OCI-LY1 (cell line): Measurements from ENCODE around the gene SLC35A3.

Source experiments
- H2AFZ ChIP-seq: fragments of 200-600 bp; sonication (generic), shearing (Covaris generic); 2 replicates; pipeline ENCODE4 v1.6.0; 2014; ENCODE audit warnings: antibody characterized with exemption, mild to moderate bottlenecking, low read length
- H3F3A ChIP-seq: fragments of 200-600 bp; sonication (generic), shearing (Covaris generic); 2 replicates; pipeline ENCODE4 v1.6.0; 2014; ENCODE audit warnings: mild to moderate bottlenecking, antibody characterized with exemption, low read length, moderate library complexity; ENCODE audit not compliant: insufficient read depth
- H3K27ac ChIP-seq: fragments of 200-600 bp; sonication (generic); 2 replicates; pipeline ENCODE4 v1.5.1; 2014; ENCODE audit warnings: low read length, mixed run types, mild to moderate bottlenecking, low read depth; ENCODE audit not compliant: poor library complexity, severe bottlenecking
- H3K27me3 ChIP-seq: fragments of 200-600 bp; sonication (generic); 2 replicates; pipeline ENCODE4 v1.6.0; 2014; ENCODE audit warnings: antibody characterized with exemption, mild to moderate bottlenecking, low read length, moderate library complexity; ENCODE audit not compliant: insufficient read depth
- H3K36me3 ChIP-seq: fragments of 200-600 bp; sonication (generic); 2 replicates; pipeline ENCODE4 v1.6.1; 2014; ENCODE audit warnings: mild to moderate bottlenecking, antibody characterized with exemption, low read length, moderate library complexity, mixed read lengths; ENCODE audit not compliant: insufficient read depth
- H3K4me1 ChIP-seq: fragments of 200-600 bp; sonication (generic); 2 replicates; pipeline ENCODE4 v1.5.1; 2014; ENCODE audit warnings: mild to moderate bottlenecking, low read length, moderate library complexity; ENCODE audit not compliant: insufficient read depth, severe bottlenecking
- H3K4me2 ChIP-seq: fragments of 200-600 bp; sonication (generic), shearing (Covaris generic); 2 replicates; pipeline ENCODE4 v1.6.1; 2014; ENCODE audit warnings: low read length
- H3K4me3 ChIP-seq: fragments of 200-600 bp; sonication (generic); 2 replicates; pipeline ENCODE4 v1.5.1; 2014; ENCODE audit warnings: low read length, low read depth, mild to moderate bottlenecking, mixed read lengths; ENCODE audit not compliant: poor library complexity, severe bottlenecking
- H3K79me2 ChIP-seq: fragments of 200-600 bp; shearing (Covaris generic); 2 replicates; pipeline ENCODE4 v1.6.1; 2016; ENCODE audit warnings: mixed run types, low read length, mixed read lengths; ENCODE audit not compliant: insufficient read depth
- H3K9ac ChIP-seq: fragments of 200-600 bp; sonication (generic), shearing (Covaris generic); 2 replicates; pipeline ENCODE4 v1.6.1; 2014; ENCODE audit warnings: mild to moderate bottlenecking, low read length, mixed read lengths
- H3K9me2 ChIP-seq: fragments of 200-600 bp; sonication (generic), shearing (Covaris generic); 2 replicates; pipeline ENCODE4 v1.6.1; 2014; ENCODE audit warnings: low read depth, mild to moderate bottlenecking, low read length, mixed read lengths
- H3K9me3 ChIP-seq: fragments of 200-600 bp; shearing (Covaris generic); 2 replicates; pipeline ENCODE4 v1.6.1; 2014; ENCODE audit warnings: low read length, mixed read lengths
- H4K20me1 ChIP-seq: fragments of 200-600 bp; sonication (generic), shearing (Covaris generic); 2 replicates; pipeline ENCODE4 v1.6.0; 2016; ENCODE audit warnings: mild to moderate bottlenecking, low read length; ENCODE audit not compliant: insufficient read depth
- EZH2 ChIP-seq: fragments of 200-600 bp; sonication (generic), shearing (Covaris generic); IDR thresholded peaks from 2 replicates; pipeline ENCODE4 v1.8.0; 2017; ENCODE audit warnings: borderline replicate concordance, mixed run types, mild to moderate bottlenecking, antibody characterized with exemption, low read length, moderate library complexity, mixed read lengths
- TF ChIP-seq, protein P1 (sequence below): fragments of 200-600 bp; sonication (generic), shearing (Covaris generic); IDR thresholded peaks from 2 replicates; pipeline ENCODE4 v1.5.1; 2017; ENCODE audit warnings: mild to moderate bottlenecking, antibody characterized with exemption, low read length, moderate library complexity, mixed read lengths

SLC35A3 gene

GRCh38 chr1:99992760-99993467 is 23.1 kb downstream of the SLC35A3 start:
- Histone ChIP-seq H3K9ac (no peak overlapping the region), H3K79me2 (peaks cover 4% of the 10 kb centered on the region; the same call in 1 of the 2 replicates), H3K4me1 (no peaks in the 10 kb centered on the region), H3K27me3 (no peaks in the 10 kb centered on the region), H3K36me3 (peaks cover 26% of the 10 kb centered on the region), H3K9me3 (no peaks in the 10 kb centered on the region), H3K27ac (no peak overlapping the region), H4K20me1 (no peaks in the 10 kb centered on the region), H3F3A (no peaks in the 10 kb centered on the region), H2AFZ (no peak overlapping the region), H3K9me2 (no peaks in the 10 kb centered on the region), H3K4me3 (no peak overlapping the region), H3K4me2 (no peak overlapping the region)
- TF ChIP-seq EZH2, result no peak
- TF ChIP-seq, protein P1, sequence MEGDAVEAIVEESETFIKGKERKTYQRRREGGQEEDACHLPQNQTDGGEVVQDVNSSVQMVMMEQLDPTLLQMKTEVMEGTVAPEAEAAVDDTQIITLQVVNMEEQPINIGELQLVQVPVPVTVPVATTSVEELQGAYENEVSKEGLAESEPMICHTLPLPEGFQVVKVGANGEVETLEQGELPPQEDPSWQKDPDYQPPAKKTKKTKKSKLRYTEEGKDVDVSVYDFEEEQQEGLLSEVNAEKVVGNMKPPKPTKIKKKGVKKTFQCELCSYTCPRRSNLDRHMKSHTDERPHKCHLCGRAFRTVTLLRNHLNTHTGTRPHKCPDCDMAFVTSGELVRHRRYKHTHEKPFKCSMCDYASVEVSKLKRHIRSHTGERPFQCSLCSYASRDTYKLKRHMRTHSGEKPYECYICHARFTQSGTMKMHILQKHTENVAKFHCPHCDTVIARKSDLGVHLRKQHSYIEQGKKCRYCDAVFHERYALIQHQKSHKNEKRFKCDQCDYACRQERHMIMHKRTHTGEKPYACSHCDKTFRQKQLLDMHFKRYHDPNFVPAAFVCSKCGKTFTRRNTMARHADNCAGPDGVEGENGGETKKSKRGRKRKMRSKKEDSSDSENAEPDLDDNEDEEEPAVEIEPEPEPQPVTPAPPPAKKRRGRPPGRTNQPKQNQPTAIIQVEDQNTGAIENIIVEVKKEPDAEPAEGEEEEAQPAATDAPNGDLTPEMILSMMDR, result no peak

DNA sequence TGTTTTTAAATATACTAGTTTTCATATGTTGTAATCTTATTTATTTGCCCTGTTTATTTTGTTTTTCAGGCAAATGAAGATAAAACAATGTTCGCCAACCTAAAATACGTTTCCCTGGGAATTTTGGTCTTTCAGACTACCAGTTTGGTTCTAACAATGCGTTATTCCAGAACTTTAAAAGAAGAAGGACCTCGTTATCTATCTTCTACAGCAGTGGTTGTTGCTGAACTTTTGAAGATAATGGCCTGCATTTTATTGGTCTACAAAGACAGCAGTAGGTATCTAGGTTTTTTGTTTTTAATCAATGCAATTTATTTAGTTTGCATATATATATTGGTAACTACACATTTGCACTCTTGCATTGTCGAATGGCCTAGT is 23.7 kb downstream of the SLC35A3 start:
- H3K9me3 ChIP-seq, result no peaks in the 10 kb centered on the region
- H3K4me2 ChIP-seq, result no peak overlapping the region
- H2AFZ ChIP-seq, result no peak overlapping the region
- no peak overlapping the region for H3K9ac ChIP-seq
- H3K27ac ChIP-seq, result no peak overlapping the region
- no peaks in the 10 kb centered on the region for H4K20me1 ChIP-seq
- peaks cover 26% of the 10 kb centered on the region for H3K36me3 ChIP-seq
- H3K9me2 ChIP-seq, result no peaks in the 10 kb centered on the region
- TF ChIP-seq EZH2, result no peak
- TF ChIP-seq, protein P1, result no peak
- no peaks in the 10 kb centered on the region for H3K27me3 ChIP-seq
- H3K4me3 ChIP-seq, result no peak overlapping the region
- H3F3A ChIP-seq, result no peaks in the 10 kb centered on the region
- H3K79me2 ChIP-seq, result no peaks in the 10 kb centered on the region
- H3K4me1 ChIP-seq, result no peaks in the 10 kb centered on the region

DNA sequence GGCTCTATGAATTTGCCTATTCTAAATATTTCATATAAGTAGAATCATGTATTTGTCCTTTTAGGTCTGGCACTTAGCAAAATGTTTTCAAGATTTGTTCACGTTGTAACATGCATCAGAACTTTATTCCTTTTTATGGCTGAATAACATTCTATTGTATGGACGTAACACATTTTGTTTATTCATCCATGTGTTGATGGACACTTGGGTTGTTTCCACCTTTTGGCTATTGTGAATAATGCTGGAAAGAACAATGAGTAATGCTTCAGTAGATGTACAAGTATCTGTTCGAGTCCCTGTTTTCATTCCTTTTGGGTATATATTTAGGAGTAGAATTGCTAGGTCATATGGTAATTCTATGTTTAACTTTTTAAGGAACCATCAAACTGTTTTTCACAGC is 24.7 kb downstream of the SLC35A3 start:
- H3K27me3 ChIP-seq, result no peaks in the 10 kb centered on the region
- H3K27ac ChIP-seq, result no peak overlapping the region
- no peak overlapping the region for H3K4me2 ChIP-seq
- TF ChIP-seq, protein P1, result no peak
- no peak for TF ChIP-seq EZH2
- no peak overlapping the region for H2AFZ ChIP-seq
- H3K9me3 ChIP-seq, result no peaks in the 10 kb centered on the region
- no peaks in the 10 kb centered on the region for H3K9me2 ChIP-seq
- H3K36me3 ChIP-seq, result peaks cover 26% of the 10 kb centered on the region
- no peak overlapping the region for H3K9ac ChIP-seq
- no peak overlapping the region for H3K4me3 ChIP-seq
- H3F3A ChIP-seq, result no peaks in the 10 kb centered on the region
- H4K20me1 ChIP-seq, result no peaks in the 10 kb centered on the region
- no peaks in the 10 kb centered on the region for H3K79me2 ChIP-seq
- H3K4me1 ChIP-seq, result no peaks in the 10 kb centered on the region
